GM08714 (cell line): ENCODE results near the gene ID4.
A peak's percentile ranks its signal among the peaks of the same experiment; 100 is the strongest.

Source experiments
- H3K4me3 ChIP-seq: fragments of 200-500 bp; sonication (Bioruptor generic); 2 replicates; pipeline ENCODE4 v1.5.1; 2014; ENCODE audit warnings: mild to moderate bottlenecking, low read length, inconsistent platforms
- ZNF274 ChIP-seq: IDR thresholded peaks from 2 replicates; pipeline ENCODE4 v1.6.1; 2012; ENCODE audit warnings: mild to moderate bottlenecking, low read depth, low read length

ID4 gene

GRCh38 chr6:19812512-19813119 lies 24.6 kb upstream of the ID4 start:
- no peak overlapping the region for H3K4me3 ChIP-seq
- TF ChIP-seq ZNF274, result no peak

- no peak overlapping the region for H3K4me3 ChIP-seq
- TF ChIP-seq ZNF274, result no peak
Measured at GRCh38 chr6:19818805-19819204, 18.4 kb upstream of the ID4 start.

GRCh38 chr6:19824058-19824807 lies 12.9 kb upstream of the ID4 start:
- TF ChIP-seq ZNF274, result no peak
- H3K4me3 ChIP-seq, result no peak overlapping the region

GRCh38 chr6:19827247-19827646 lies 9.9 kb upstream of the ID4 start:
- H3K4me3 ChIP-seq, result no peak overlapping the region
- no peak for TF ChIP-seq ZNF274

- H3K4me3 ChIP-seq, result no peak overlapping the region
- TF ChIP-seq ZNF274, result no peak
Measured at GRCh38 chr6:19827903-19828302, 9.3 kb upstream of the ID4 start.

GRCh38 chr6:19830171-19830570 lies 7.0 kb upstream of the ID4 start:
- no peak for TF ChIP-seq ZNF274

GRCh38 chr6:19831358-19831757 lies 5.8 kb upstream of the ID4 start:
- TF ChIP-seq ZNF274, result no peak
- H3K4me3 ChIP-seq, result no peak overlapping the region

More at GRCh38 chr6:19830171-19830570, 7.0 kb upstream of the ID4 start:
- H3K4me3 ChIP-seq, result no peak overlapping the region

- no peak for TF ChIP-seq ZNF274
Measured at GRCh38 chr6:19833947-19834346, 3.2 kb upstream of the ID4 start.

GRCh38 chr6:19834858-19835257 lies 2.3 kb upstream of the ID4 start:
- H3K4me3 ChIP-seq, result no peak overlapping the region
- no peak for TF ChIP-seq ZNF274

More at GRCh38 chr6:19833947-19834346, 3.2 kb upstream of the ID4 start:
- H3K4me3 ChIP-seq, result no peak overlapping the region

GRCh38 chr6:19835605-19836004 lies 1.6 kb upstream of the ID4 start:
- H3K4me3 ChIP-seq, result no peak overlapping the region
- no peak for TF ChIP-seq ZNF274

- peak overlapping the region; percentile 1; the same call in 1 of the 2 replicates for H3K4me3 ChIP-seq
- no peak for TF ChIP-seq ZNF274
Measured at GRCh38 chr6:19837511-19838441, 606 bp downstream of the ID4 start.

- H3K4me3 ChIP-seq, result peak overlapping the region; percentile 54
- no peak for TF ChIP-seq ZNF274
Measured at GRCh38 chr6:19838442-19839236, 1.5 kb downstream of the ID4 start.

GRCh38 chr6:19839237-19839546 lies 2.0 kb downstream of the ID4 start:
- H3K4me3 ChIP-seq, result peak overlapping the region; percentile 54; the same call in 1 of the 2 replicates
- TF ChIP-seq ZNF274, result no peak

GRCh38 chr6:19839788-19840187 lies 2.6 kb downstream of the ID4 start:
- peak overlapping the region; percentile 41; the same call in 1 of the 2 replicates for H3K4me3 ChIP-seq

More at GRCh38 chr6:19839788-19840187, 2.6 kb downstream of the ID4 start:
- TF ChIP-seq ZNF274, result no peak
